Heart left ventricle (tissue), 13 donors: ENCODE data around the gene LRP1B.

ENCODE experiments used
- POLR2A ChIP-seq, 2 donors: fragments of 450-650 bp; IDR thresholded peaks; one replicate each; pipeline ENCODE4 v1.6.1; 2017; ENCODE audit warnings: antibody characterized with exemption in 2 of 2, mild to moderate bottlenecking in 2 of 2, moderate library complexity in 2 of 2
- TF ChIP-seq, protein P1 (sequence below), 12 donors: fragments of 200-600 bp; sonication (generic) in 4 of 12; IDR thresholded peaks; one replicate each; pipeline versions ENCODE4 v1.5.0 to v1.8.0; 2018 to 2022; ENCODE audit warnings: antibody characterized with exemption in 12 of 12, mild to moderate bottlenecking in 5 of 12
- donor health status: ischemic (EF 13 %, LVEDD 7.1; RV severe dilation, severe dysfunction).
- donor health status: DM: no; HTN: yes; CAD: no.
- donor health status: DM: no; HTN: no; CAD: no.
- donor health status: ischemic (EF 25% LVEDD 6.9; RV normal size, moderate dysfunction).
- donor health status: ischemic (EF 25% LVEDD 5.7; RV mildly dilated, moderate dysfunction).
- donor health status: ischemic (EF 35%, LVEDD 5.7; RV mildly dilated, moderate dysfunction).
- donor health status: nonischemic (EF 11% LVEDD 7.7; RV severe dilation, severe dysfunction).
- donor health status: DM: yes; HTN: yes; CAD: no.
- donor health status: PGD.
- donor health status: ischemic (EF 29% LVEDD 5.4; RV normal size, mild dysfunction).
- donor health status: nonischemic (EF 23%, LVEDD 6.1; RV moderate dilation, normal function).

DNA sequence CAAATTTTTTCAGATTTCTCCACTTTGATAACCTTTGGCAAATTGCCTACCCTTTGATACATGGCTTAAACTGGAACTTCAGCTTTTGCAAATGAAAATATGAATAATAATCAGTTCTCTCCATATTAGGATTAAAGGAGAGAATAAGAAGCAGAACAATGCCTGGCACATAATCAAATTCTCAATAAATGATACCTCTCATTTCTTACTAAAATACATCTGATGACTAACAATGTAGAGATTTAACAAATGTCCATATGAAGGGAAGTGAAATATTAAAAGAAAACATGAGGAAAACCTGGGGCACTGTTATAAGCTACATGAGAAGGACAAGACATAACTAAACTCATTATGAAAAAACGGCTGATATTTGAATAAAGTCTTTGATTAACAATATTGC is 1103.6 kb downstream of the LRP1B start:
- TF ChIP-seq, protein P1, sequence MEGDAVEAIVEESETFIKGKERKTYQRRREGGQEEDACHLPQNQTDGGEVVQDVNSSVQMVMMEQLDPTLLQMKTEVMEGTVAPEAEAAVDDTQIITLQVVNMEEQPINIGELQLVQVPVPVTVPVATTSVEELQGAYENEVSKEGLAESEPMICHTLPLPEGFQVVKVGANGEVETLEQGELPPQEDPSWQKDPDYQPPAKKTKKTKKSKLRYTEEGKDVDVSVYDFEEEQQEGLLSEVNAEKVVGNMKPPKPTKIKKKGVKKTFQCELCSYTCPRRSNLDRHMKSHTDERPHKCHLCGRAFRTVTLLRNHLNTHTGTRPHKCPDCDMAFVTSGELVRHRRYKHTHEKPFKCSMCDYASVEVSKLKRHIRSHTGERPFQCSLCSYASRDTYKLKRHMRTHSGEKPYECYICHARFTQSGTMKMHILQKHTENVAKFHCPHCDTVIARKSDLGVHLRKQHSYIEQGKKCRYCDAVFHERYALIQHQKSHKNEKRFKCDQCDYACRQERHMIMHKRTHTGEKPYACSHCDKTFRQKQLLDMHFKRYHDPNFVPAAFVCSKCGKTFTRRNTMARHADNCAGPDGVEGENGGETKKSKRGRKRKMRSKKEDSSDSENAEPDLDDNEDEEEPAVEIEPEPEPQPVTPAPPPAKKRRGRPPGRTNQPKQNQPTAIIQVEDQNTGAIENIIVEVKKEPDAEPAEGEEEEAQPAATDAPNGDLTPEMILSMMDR (IDR thresholded peaks at IDR 0.05), result no peak
- no peak for TF ChIP-seq POLR2A (IDR thresholded peaks at IDR 0.05)
